ENCODE data around the gene SIGLEC5.

DNA sequence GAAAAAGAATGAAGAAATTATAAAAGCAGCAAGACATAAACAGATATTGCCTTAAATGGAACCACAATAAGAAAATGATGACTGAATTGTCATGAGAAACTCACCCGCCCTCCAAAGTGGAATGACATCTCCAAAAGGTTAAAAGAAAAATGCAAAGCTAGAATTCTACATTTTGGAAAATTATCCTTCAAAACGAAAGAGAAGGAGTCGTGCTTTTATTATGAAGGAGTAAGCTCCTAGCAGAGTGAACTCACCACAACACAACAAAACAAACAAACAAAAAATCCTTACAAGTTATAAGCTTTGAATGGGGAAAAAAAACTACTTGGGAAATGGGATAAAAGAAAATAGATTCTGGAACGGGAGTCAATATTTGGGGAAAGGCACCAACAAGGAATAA lies 9.7 kb upstream of the SIGLEC5 start:
- TF ChIP-seq POLR2AphosphoS5 (IDR thresholded peaks at IDR 0.05; ENCODE audit: borderline replicate concordance, low read depth, low read length) (no peak), EZH2 (IDR thresholded peaks at IDR 0.05) (no peak)

All from SK-N-MC (cell line).